HG02759 (cell line): Measurements from ENCODE around the gene WDR77.

Experiments used
- ATAC-seq: cut with Tn5 transposase; IDR thresholded peaks from one replicate; pipeline ENCODE4 v1.9.1; 2021; ENCODE audit warnings: mild to moderate bottlenecking, moderate library complexity; ENCODE audit not compliant: unreplicated experiment

Gene WDR77

DNA sequence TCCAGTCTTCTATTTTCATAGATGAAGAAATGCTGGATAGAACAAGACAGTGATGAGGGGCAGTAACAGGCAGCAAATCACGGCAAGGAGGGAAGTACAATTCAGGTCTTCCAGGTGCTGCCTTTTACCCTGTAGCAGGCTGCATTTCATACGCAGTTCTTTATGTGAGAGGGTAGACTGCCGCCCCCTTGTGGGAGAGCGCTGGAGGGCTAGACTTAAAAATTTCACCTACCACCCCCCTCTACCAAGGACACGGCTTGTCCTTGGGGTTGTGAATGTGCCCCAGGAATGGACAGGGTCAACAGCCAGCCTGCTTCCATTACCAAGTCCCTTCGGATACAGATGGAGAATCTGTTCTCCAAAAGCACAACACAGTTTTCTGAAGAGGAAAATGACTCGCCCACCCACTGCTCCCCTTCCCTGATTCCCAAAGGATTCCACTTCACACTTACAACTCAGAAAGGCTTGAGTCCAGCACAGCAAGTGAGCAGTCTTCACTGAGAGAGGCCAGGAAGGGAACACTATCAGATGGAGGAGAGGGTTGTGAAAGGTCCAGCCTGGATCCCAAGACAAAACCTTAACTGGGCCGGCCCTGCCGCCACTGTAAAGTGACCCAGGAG lies 7.4 kb downstream of the WDR77 start:
- ATAC-seq: peak; percentile 43

DNA sequence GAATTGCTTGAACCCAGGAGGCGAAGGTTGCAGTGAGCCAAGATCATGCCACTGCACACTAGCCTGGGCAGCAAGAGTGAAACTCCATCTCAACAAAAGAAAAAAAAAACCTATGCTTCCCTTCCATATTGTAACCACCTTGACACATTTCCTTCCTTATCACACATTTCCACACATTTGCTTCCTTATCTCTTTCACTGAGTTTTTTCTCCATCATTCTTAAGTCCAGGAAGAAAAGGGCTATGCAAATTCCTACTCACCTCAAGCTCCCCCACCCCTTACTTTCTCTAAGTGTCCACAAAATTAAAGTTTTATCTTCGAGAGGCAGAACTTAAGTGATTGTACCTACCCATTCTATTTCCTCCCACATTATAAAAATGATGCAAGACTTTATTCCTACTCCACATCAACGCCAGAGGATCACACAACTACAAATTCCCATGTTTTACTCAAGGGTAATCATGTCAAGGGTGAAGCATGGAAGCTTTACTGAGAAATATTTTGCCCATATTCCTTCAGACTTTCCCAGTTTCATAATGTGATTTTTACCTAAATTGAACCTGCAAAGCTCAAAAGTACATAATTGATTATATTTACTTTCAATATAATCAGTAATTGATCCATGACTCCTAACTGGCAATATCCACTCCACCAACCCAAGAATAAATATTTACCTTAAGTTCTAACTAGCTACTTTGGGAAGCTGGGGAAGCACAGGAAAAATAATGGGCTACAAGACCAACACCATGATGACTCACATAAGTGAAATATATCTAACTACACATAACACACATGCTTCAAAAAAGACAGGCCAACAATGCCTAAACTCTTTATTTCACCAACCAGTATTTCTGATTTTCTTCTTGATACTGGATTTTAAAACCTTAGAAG lies 9.3 kb downstream of the WDR77 start:
- ATAC-seq: no peak

DNA sequence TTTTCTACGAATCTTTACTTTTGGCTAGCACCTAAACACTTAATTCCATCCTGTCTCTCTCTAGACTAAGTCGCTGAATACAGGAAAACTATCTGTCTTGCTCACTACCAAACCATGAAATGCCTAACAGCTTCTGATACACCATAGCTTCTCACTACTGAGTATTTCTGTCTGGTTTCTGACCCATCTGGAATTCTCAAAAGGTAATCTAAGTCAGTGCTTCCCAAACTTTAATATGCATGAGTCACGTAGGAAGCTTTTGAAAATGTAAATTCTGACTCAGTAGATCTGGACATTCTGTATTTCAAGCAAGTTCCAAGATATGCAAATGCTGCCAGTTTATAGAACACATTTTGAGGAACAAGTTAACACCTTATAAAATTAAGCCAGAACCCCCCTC lies 12.3 kb downstream of the WDR77 start:
- ATAC-seq: no peak

DNA sequence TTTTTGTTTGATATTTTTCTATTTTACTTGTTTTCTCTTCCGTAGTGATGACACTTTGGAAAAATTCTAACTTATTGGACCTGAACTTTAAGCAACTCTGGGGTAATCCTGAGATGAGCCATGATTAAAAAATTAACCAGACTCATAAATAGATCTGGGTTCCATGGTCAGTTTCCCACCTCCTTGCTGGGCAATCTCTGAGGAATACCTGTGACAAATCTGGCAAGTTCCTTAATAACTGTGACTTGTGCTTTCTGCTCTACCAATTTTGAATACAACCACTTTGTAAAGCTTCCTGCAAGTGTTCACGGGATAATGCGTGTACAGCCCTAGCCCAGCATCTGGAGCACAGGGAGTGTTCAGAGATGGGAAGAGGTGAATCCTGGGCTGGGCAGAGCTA lies 24.8 kb downstream of the WDR77 start:
- ATAC-seq: no peak

DNA sequence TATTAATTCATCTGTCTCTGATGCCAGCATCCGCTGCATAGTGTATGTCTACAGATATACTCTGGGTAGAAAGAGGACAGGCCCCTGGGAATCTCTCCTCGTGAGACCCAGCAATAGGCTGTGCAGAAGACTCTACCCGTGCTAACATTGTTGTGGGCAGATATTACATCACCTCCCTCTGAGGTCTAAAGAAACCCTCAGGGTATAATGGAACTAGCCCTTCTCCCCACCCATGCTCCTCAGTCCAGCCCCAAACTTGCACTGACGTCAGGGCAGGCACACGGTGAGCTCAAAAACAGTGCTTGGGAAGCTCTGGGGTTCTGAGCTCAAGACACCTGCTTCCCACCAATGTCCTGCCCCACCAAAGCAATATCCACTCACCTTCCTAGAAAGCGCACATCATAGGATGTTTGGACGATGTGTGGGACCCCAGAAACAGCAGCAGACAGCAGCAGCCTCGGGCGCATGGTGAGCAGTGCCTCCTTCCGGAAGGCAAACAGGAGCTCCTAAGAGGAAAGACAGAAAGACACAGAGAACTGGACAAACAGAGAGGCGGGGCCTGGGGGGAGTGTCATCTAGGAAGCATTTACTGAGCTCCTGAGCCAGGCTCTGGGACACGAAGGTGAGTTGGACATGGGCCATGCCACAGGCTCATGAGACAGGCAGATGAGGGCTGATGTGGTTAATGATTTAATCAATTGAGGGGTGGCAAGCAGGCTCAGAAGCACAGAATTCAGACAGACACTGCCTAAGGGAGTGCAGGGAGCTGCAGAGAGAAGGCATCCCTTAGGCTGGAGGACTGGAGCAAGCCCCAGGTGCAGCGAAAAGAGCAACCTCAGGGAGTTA lies 26.3 kb downstream of the WDR77 start:
- ATAC-seq: no peak

DNA sequence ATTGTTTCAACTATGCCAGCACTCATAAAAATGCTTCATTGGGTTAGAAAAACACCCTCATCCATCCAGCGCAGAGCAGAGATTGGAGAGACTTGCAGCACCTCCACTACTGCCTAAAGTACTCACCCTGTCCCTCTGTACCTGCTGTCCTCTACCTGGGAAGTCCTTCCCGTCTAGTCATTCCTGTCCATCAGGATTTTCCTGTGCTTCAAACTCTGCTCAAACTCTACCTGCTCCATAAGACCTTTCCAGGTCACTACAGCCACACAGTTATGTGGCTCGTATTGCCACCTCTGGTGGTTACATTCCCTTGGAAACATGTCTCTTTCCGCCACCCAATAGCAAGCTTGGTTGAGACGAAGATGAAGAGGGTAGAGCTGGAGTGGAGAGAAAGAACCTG lies 28.7 kb downstream of the WDR77 start:
- no peak for ATAC-seq

DNA sequence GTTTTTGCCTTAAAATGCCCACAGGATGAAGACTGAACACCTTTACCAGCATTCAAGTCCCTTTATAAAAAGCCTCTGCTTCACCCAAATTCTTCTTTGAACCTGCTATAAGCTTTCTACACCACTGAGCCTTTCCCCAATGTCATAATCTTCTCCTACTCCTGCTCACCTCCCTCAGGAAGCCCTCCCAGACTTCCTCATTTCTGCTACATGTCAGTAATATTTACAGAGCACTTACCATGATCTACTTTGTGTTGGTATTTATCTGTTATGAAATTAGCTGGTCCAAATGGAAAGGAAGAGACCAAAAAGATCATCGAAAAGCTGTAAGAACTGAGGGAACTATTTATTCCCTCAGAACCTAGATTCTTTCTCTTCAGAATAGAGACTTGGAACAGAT lies 30.0 kb downstream of the WDR77 start:
- ATAC-seq: no peak

DNA sequence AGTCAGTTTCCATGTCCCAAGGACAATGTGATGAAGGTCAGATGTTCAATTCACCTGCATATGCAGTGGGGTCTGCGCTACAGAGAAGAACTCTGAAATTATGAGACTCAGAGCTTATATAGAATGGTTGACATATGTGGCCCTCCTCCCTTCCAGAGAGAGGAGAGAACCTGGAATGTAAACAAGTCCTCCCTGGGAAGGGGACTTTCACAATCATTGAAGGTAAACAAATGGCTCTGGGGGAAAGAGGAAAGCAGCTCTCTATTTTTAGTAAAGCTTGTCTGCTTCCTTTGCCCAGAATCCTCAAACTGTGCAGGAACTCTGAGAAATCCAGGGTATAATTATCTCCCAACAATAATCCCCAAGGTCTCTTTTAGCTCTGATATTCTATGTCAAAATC lies 31.3 kb downstream of the WDR77 start:
- no peak for ATAC-seq

DNA sequence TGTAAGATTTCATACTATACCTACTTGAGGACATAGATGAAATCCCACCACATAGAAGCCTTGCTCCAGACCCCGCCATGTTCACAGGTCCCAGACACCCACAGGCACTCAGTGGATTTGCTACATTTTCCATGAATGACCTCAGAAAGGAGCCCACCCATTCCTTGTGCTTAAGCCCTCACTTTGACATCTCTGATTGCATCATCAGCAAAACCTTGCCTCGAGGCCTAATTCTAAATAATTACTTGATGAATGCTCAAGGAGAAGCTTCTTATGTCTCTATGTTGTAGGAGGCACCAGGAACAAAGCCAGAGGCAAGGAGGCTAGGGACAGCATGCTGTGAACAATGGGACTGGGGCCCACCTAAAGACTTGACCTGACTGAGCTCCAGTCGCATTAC lies 33.6 kb downstream of the WDR77 start:
- ATAC-seq: no peak

DNA sequence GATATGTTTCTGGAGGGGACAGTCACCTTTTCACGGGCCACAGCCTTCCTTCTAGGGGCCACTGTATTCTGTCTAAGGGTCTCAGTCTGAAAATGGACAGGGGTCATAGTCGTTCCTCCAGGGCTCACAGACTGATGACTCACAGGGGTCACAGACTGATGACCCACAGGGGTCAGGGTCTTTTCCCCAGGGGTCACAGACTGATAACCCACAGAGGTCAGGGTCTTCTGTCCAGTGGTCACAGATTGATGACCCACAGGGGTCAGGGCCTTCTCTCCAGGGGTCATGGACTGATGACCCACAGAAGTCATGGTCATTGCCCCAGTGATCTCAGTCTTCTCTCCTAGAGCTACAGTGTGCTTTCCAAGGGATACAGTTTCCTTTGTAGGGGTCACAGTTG lies 34.3 kb downstream of the WDR77 start:
- no peak for ATAC-seq

DNA sequence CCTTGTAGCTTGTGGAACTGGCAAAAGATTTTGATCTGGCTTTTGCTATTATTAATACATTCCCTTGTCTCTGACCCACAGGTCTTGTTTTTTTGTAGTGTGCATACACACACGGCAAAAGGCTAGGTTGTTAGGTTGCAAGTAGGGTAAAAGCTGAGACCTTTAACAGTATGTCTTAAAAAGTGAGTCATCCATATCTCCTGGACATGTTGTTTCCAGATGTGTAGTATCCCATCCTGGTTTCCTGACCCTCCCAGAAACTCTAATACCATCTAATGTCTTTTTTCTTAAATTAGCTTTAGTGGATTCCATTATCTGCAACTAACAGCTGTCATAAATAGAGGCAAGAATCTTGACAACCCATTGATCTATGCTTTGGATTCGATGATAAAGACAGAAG lies 36.2 kb downstream of the WDR77 start:
- ATAC-seq: no peak

DNA sequence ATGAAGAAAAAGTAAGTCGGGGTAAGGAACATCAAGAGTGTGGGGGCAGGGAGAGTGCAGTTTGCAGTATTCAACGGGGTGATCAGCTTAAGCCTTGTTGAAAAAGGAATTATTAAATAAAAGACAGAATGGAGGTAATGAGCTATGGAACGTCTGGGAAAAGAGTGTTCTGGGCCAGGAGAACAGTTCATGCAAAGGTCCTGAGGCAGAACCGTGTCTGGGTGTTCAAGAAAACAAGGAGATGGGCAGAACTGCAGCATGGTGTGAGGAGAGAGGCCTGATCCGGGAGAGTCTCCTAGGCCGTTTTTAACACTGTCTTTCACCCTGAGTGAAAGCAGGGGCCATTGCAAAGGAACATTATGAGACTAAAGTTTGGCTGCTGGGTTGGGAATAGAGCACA lies 41.8 kb downstream of the WDR77 start:
- ATAC-seq: no peak

DNA sequence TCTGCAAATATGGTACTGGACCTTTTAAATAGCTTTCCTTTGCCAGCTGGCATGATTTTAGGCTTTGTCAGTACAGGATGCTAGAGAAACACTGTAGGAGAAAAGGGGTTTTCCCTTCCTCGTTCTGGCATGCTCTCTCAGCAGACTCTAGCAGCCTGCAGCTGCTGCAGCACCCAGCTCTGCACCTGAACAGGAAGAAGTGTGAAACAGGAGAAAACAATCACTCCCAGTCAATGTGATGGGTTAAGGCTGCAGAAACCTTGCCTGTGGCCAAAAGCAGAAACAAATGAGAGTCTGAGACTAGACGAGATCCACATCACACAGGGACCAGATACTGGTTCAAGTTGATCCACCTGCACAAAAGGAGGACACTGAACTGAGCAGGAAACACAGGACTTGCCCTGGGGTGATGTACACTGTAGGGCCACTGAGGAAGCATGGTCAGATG lies 42.7 kb downstream of the WDR77 start:
- ATAC-seq: peak; percentile 97

DNA sequence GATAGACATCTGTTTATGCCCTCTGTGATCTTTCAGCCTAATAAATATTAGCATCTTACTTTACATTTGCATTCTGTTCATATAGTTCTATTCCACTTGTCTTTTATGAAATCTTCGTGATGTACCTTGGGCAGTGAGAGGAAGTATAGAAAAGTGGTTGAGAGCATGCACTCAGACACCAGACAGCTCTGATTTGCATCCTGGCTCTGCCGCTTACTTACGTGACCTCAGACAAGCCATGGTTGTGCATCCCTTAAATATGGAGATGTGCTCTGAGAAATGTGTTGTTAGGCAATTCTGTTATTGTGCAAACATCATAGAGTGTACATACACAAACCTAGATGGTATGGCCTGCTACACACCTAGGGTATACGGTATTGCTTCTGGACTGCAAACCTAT lies 44.5 kb downstream of the WDR77 start:
- ATAC-seq: no peak

DNA sequence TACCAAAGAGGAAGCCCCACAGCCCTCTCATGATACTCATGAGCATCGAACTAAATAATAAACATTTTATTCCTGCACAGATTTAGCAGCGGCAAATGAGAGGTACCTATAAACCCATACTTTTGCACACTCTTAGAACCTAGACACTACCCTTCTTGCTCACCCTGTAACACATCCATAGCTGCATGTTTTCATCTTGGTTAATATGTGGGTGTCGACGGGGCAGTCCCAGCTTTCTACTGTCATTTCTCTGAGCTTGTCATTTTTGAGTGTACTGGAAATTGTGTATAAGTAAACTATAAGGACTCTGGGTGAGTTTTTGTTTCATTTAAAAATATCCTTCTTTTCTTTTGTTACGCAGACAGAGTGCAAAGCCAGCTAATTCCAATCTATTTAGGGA lies 47.0 kb downstream of the WDR77 start:
- ATAC-seq: no peak

DNA sequence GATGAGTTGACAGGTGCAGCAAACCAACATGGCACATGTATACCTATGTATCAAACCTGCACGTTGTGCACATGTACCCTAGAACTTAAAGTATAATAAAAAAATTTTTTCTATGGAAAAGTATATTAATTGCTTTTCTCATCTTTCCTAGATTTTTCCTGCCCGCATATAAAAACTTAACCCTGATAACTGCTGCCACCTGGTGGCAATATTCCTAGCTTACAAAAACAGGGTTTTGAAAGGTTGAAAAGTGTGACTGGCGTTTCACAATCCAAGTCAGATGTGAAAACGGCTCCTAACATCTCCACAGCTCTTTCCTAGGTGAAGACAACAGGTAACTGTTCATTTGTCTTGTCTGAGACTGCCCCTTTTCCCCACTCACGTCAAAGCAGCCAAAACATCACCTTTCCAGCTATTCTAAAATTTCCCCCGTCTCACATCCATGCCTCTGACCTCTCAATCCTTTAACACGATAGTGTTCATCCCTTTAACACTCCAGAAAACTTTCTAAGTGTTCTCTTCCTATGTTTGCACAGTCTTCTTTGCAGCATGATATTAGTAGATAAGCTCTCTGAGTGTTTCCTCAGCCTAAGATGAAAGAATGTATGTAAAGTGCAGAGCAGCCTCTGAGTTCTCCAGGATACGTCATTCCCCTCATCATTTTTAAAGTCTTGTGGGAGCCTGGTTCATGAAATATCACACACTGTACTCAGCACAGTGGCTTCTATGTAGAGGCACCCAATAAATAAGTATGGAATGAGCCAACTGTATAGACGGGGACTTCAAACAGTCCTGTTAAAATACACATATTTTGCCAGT lies 49.1 kb downstream of the WDR77 start:
- no peak for ATAC-seq

DNA sequence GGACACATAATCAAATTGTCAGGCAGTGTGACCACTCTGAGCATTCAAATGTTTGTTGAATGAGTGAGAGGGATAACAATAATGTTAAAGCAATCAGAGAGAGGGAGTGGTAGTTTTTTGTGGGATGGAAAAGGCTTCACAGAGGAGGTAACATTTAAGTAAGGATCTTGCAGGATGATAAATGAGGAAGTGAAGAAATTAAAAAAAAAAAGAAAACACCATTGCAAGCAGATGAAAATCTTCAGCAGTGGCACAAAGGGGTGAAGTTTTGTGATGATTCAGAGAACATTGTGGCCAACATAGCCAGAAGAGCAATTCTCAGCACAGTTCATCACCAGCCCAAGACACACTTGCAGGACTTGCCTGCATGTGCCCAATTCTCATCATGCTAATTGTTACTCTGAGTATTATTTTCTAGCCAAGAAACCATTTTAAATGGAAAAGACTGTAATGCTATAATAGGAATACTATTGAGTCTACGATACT lies 56.6 kb downstream of the WDR77 start:
- ATAC-seq: no peak

DNA sequence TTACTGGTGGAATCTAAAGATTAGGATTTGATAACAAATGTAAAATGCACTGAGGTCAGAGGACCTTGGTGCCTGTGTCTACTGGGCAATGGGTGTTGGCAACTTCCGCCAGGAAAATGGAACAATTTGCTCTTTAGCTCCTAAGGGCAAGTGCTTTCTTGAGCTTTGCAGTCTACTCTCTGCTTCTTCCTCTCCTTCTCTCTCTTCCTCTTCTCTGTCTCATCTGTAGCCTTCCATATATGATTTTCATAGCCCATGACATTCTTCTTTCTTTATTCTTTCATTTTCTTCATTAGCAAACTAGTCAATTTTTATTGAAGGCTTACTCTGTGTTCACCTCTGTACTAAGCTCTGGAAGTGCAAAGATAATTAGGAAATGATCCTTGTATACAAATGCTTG lies 57.0 kb downstream of the WDR77 start:
- ATAC-seq: no peak
